Central memory CD8-positive, alpha-beta T cell (primary cell): Measurements from ENCODE around the gene PTTG2.

Experiments
- ATAC-seq: fragments of 150-1000 bp; cut with Tn5 transposase; replicated peaks from 2 replicates; pipeline ENCODE4 v1.10.0; 2022; ENCODE audit warnings: mild to moderate bottlenecking, moderate FRiP score, moderate number of reproducible peaks; ENCODE audit not compliant: poor library complexity, severe bottlenecking; ENCODE audit errors: extremely low read depth
- DNase-seq, 2 donors: peaks; one replicate each; pipeline ENCODE4 v3.0.0; 2021; ENCODE audit warnings: low spot score in 2 of 2
- H3K27ac Mint-ChIP-seq: one replicate; pipeline ENCODE4 v1.8.0; 2022; ENCODE audit warnings: low read depth, mild to moderate bottlenecking, moderate library complexity, mixed read lengths
- H3K27me3 Mint-ChIP-seq: one replicate; pipeline ENCODE4 v1.8.0; 2022; ENCODE audit warnings: mixed read lengths
- H3K36me3 Mint-ChIP-seq: one replicate; pipeline ENCODE4 v1.8.0; 2022; ENCODE audit warnings: mild to moderate bottlenecking, moderate library complexity, mixed read lengths; ENCODE audit not compliant: insufficient read depth
- H3K4me1 Mint-ChIP-seq: one replicate; pipeline ENCODE4 v1.8.0; 2022; ENCODE audit warnings: mixed read lengths
- H3K4me3 Mint-ChIP-seq: one replicate; pipeline ENCODE4 v1.8.0; 2022; ENCODE audit warnings: mild to moderate bottlenecking, moderate library complexity, mixed read lengths
- H3K9me3 Mint-ChIP-seq: one replicate; pipeline ENCODE4 v1.8.0; 2022; ENCODE audit warnings: mixed read lengths

PTTG2 gene

GRCh38 chr4:37981844-37982720, 21.9 kb downstream of the PTTG2 start:
- DNase-seq = no peak

GRCh38 chr4:37982736-37983135, 22.5 kb downstream of the PTTG2 start:
- DNase-seq = no peak
- Mint-ChIP-seq H3K4me1 (peaks cover 34% of the 10 kb centered on the region), H3K27ac (peak overlapping the region; percentile 8), H3K9me3 (no peaks in the 10 kb centered on the region), H3K36me3 (no peaks in the 10 kb centered on the region), H3K4me3 (no peak overlapping the region), H3K27me3 (no peaks in the 10 kb centered on the region)
- no peak for ATAC-seq

More at GRCh38 chr4:37981844-37982720, 21.9 kb downstream of the PTTG2 start:
- no peaks in the 10 kb centered on the region for H3K27me3 Mint-ChIP-seq
- no peaks in the 10 kb centered on the region for H3K9me3 Mint-ChIP-seq
- H3K27ac Mint-ChIP-seq = peak overlapping the region; percentile 8
- peaks cover 29% of the 10 kb centered on the region for H3K4me1 Mint-ChIP-seq
- H3K4me3 Mint-ChIP-seq = no peak overlapping the region
- no peaks in the 10 kb centered on the region for H3K36me3 Mint-ChIP-seq
- ATAC-seq = no peak

GRCh38 chr4:37983951-37984350, 23.8 kb downstream of the PTTG2 start:
- no peaks in the 10 kb centered on the region for H3K36me3 Mint-ChIP-seq
- H3K9me3 Mint-ChIP-seq = no peaks in the 10 kb centered on the region
- H3K27ac Mint-ChIP-seq = no peak overlapping the region
- no peak for ATAC-seq
- DNase-seq = no peak
- peaks cover 35% of the 10 kb centered on the region for H3K4me1 Mint-ChIP-seq
- no peaks in the 10 kb centered on the region for H3K27me3 Mint-ChIP-seq
- no peak overlapping the region for H3K4me3 Mint-ChIP-seq

- Mint-ChIP-seq H3K4me1 (peaks cover 38% of the 10 kb centered on the region), H3K4me3 (no peak overlapping the region), H3K27ac (no peak overlapping the region), H3K9me3 (no peaks in the 10 kb centered on the region), H3K36me3 (no peaks in the 10 kb centered on the region), H3K27me3 (no peaks in the 10 kb centered on the region)
- ATAC-seq = no peak
- no peak for DNase-seq
These were observed 25.6 kb downstream of the PTTG2 start for GRCh38 chr4:37985730-37986275.

GRCh38 chr4:37988670-37989069, 28.5 kb downstream of the PTTG2 start:
- no peak overlapping the region for H3K27ac Mint-ChIP-seq
- DNase-seq (no peak), ATAC-seq (no peak)
- H3K4me3 Mint-ChIP-seq = no peak overlapping the region
- H3K27me3 Mint-ChIP-seq = no peaks in the 10 kb centered on the region
- no peaks in the 10 kb centered on the region for H3K36me3 Mint-ChIP-seq
- peaks cover 19% of the 10 kb centered on the region for H3K4me1 Mint-ChIP-seq
- no peaks in the 10 kb centered on the region for H3K9me3 Mint-ChIP-seq

- peaks cover 25% of the 10 kb centered on the region for H3K4me1 Mint-ChIP-seq
- H3K4me3 Mint-ChIP-seq = no peak overlapping the region
- no peaks in the 10 kb centered on the region for H3K36me3 Mint-ChIP-seq
- H3K27ac Mint-ChIP-seq = no peak overlapping the region
- H3K9me3 Mint-ChIP-seq = no peaks in the 10 kb centered on the region
- H3K27me3 Mint-ChIP-seq = no peaks in the 10 kb centered on the region
- DNase-seq (no peak), ATAC-seq (no peak)
These were observed 29.4 kb downstream of the PTTG2 start for GRCh38 chr4:37989398-37990260.

GRCh38 chr4:37990731-37991245, 30.6 kb downstream of the PTTG2 start:
- ATAC-seq (no peak), DNase-seq (no peak)
- Mint-ChIP-seq H3K4me1 (peaks cover 27% of the 10 kb centered on the region), H3K27ac (no peak overlapping the region), H3K9me3 (no peaks in the 10 kb centered on the region), H3K36me3 (no peaks in the 10 kb centered on the region), H3K4me3 (no peak overlapping the region), H3K27me3 (no peaks in the 10 kb centered on the region)

- ATAC-seq (no peak), DNase-seq (no peak)
- no peak overlapping the region for H3K4me3 Mint-ChIP-seq
- no peaks in the 10 kb centered on the region for H3K36me3 Mint-ChIP-seq
- H3K27me3 Mint-ChIP-seq = no peaks in the 10 kb centered on the region
- no peak overlapping the region for H3K27ac Mint-ChIP-seq
- H3K4me1 Mint-ChIP-seq = peaks cover 29% of the 10 kb centered on the region
- H3K9me3 Mint-ChIP-seq = no peaks in the 10 kb centered on the region
These were observed 31.6 kb downstream of the PTTG2 start for GRCh38 chr4:37991623-37992410.

GRCh38 chr4:37993806-37994205, 33.6 kb downstream of the PTTG2 start:
- no peaks in the 10 kb centered on the region for H3K36me3 Mint-ChIP-seq
- H3K4me3 Mint-ChIP-seq = no peak overlapping the region
- DNase-seq (no peak), ATAC-seq (no peak)
- no peak overlapping the region for H3K27ac Mint-ChIP-seq
- no peaks in the 10 kb centered on the region for H3K9me3 Mint-ChIP-seq
- H3K27me3 Mint-ChIP-seq = no peaks in the 10 kb centered on the region
- H3K4me1 Mint-ChIP-seq = peaks cover 33% of the 10 kb centered on the region

- Mint-ChIP-seq H3K36me3 (no peaks in the 10 kb centered on the region), H3K4me3 (no peak overlapping the region), H3K4me1 (peaks cover 32% of the 10 kb centered on the region), H3K27me3 (no peaks in the 10 kb centered on the region), H3K27ac (no peak overlapping the region), H3K9me3 (no peaks in the 10 kb centered on the region)
- no peak for ATAC-seq
- no peak for DNase-seq
These were observed 34.4 kb downstream of the PTTG2 start for GRCh38 chr4:37994569-37994968.

- DNase-seq = no peak
- no peak overlapping the region for H3K27ac Mint-ChIP-seq
- no peaks in the 10 kb centered on the region for H3K27me3 Mint-ChIP-seq
- H3K9me3 Mint-ChIP-seq = no peaks in the 10 kb centered on the region
- H3K4me1 Mint-ChIP-seq = peaks cover 34% of the 10 kb centered on the region
- H3K36me3 Mint-ChIP-seq = no peaks in the 10 kb centered on the region
- no peak overlapping the region for H3K4me3 Mint-ChIP-seq
- ATAC-seq = no peak
These were observed 35.2 kb downstream of the PTTG2 start for GRCh38 chr4:37995299-37995821.
